Sigmoid colon (tissue), 3 donors: ENCODE results near the gene REELD1.

Experiments used
- POLR2A ChIP-seq, 2 donors: fragments of 450-650 bp; IDR thresholded peaks; one replicate each; pipeline ENCODE4 v1.6.1; 2016; ENCODE audit warnings: antibody characterized with exemption in 2 of 2, mild to moderate bottlenecking in 2 of 2, moderate library complexity in 2 of 2
- TF ChIP-seq, protein P1 (sequence below), 4 experiments: fragments of 450-650 bp in 3 of 4; fragments of 200-600 bp in 1 of 4; IDR thresholded peaks; one replicate each; pipeline ENCODE4 v1.5.1; 2016 to 2019; ENCODE audit warnings: antibody characterized with exemption in 4 of 4, mild to moderate bottlenecking in 3 of 4, moderate library complexity in 2 of 4

DNA sequence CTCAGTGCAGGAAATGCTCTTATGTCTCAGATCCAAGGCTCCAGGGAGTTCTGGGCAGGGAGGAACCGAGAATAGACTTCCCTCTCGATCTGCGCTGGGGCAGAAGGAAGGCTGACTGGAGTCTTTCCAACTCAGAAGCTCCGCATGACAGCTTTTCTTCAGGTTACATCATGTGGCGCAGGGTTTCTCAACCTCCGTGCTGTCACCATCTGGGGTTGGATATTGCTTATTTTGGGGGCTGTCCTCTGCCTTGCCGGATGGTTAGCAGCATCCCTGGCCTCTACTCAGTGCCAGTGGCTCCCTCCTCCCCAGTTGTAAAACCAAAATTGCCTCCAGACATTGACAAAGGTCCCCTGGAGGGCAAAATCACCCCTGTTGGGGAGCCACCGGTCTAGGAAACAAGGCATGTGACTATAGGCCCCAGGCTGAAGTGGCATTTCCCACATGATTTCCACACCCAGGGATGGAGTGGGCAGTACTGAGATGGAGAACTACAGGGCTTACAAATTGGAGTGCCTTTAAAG lies 21.4 kb downstream of the REELD1 start:
- TF ChIP-seq, protein P1, sequence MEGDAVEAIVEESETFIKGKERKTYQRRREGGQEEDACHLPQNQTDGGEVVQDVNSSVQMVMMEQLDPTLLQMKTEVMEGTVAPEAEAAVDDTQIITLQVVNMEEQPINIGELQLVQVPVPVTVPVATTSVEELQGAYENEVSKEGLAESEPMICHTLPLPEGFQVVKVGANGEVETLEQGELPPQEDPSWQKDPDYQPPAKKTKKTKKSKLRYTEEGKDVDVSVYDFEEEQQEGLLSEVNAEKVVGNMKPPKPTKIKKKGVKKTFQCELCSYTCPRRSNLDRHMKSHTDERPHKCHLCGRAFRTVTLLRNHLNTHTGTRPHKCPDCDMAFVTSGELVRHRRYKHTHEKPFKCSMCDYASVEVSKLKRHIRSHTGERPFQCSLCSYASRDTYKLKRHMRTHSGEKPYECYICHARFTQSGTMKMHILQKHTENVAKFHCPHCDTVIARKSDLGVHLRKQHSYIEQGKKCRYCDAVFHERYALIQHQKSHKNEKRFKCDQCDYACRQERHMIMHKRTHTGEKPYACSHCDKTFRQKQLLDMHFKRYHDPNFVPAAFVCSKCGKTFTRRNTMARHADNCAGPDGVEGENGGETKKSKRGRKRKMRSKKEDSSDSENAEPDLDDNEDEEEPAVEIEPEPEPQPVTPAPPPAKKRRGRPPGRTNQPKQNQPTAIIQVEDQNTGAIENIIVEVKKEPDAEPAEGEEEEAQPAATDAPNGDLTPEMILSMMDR (IDR thresholded peaks at IDR 0.05) = no peak
- TF ChIP-seq POLR2A (IDR thresholded peaks at IDR 0.05) = no peak
